HG02623 (cell line): Measurements from ENCODE around the gene S1PR4.
"Not testable (repeated sequence)": the region's sequence is repeated elsewhere in the genome, so short reads cannot be mapped to it uniquely, and the experiment has no call there.

Source experiments
- ATAC-seq: cut with Tn5 transposase; IDR thresholded peaks from one replicate; pipeline ENCODE4 v1.9.1; 2021; ENCODE audit warnings: moderate library complexity; ENCODE audit not compliant: unreplicated experiment

Gene S1PR4

GRCh38 chr19:3192684-3193083, 14.1 kb downstream of the S1PR4 start:
- no peak for ATAC-seq

- no peak for ATAC-seq
These were observed 14.9 kb downstream of the S1PR4 start for GRCh38 chr19:3193256-3194105.

GRCh38 chr19:3194106-3195087, 15.8 kb downstream of the S1PR4 start:
- no peak for ATAC-seq

- ATAC-seq, result no peak
These were observed 17.7 kb downstream of the S1PR4 start for GRCh38 chr19:3196064-3196932.

GRCh38 chr19:3196933-3197205, 18.3 kb downstream of the S1PR4 start:
- ATAC-seq, result no peak

- ATAC-seq, result no peak
These were observed 20.5 kb downstream of the S1PR4 start for GRCh38 chr19:3198901-3199700.

- ATAC-seq, result no peak
These were observed 22.6 kb downstream of the S1PR4 start for GRCh38 chr19:3201072-3201700.

- no peak for ATAC-seq
These were observed 23.3 kb downstream of the S1PR4 start for GRCh38 chr19:3201911-3202310.

GRCh38 chr19:3202346-3202745, 23.8 kb downstream of the S1PR4 start:
- no peak for ATAC-seq

GRCh38 chr19:3202895-3203294, 24.3 kb downstream of the S1PR4 start:
- not testable (repeated sequence) for ATAC-seq

- ATAC-seq, result no peak
These were observed 25.5 kb downstream of the S1PR4 start for GRCh38 chr19:3203805-3204645.

GRCh38 chr19:3204646-3205275, 26.2 kb downstream of the S1PR4 start:
- no peak for ATAC-seq

GRCh38 chr19:3206216-3206953, 27.8 kb downstream of the S1PR4 start:
- no peak for ATAC-seq

GRCh38 chr19:3207461-3208242, 29.1 kb downstream of the S1PR4 start:
- no peak for ATAC-seq

GRCh38 chr19:3208317-3209207, 30.0 kb downstream of the S1PR4 start:
- no peak for ATAC-seq
